Panc1 (cell line): ENCODE data around the gene DUSP23.

Experiments
- POLR2AphosphoS5 ChIP-seq: IDR thresholded peaks from 2 replicates; pipeline ENCODE4 v1.6.1; 2012; ENCODE audit warnings: mild to moderate bottlenecking, low read depth, low read length, moderate library complexity
- REST ChIP-seq, 2 experiments: IDR thresholded peaks; 2 replicates each; pipeline ENCODE4 v1.6.1; 2011 to 2012; ENCODE audit warnings: low read depth in 2 of 2, control low read depth in 1 of 2, low read length in 1 of 2, mild to moderate bottlenecking in 1 of 2, moderate library complexity in 1 of 2; ENCODE audit not compliant: insufficient read depth in 1 of 2
- SIN3A ChIP-seq: IDR thresholded peaks from 2 replicates; pipeline ENCODE4 v1.6.1; 2012; ENCODE audit warnings: low read depth, mild to moderate bottlenecking, low read length, moderate library complexity, borderline replicate concordance; ENCODE audit not compliant: insufficient read depth
- TF ChIP-seq, protein P1 (sequence below): fragments of 450-650 bp; IDR thresholded peaks from 2 replicates; pipeline ENCODE4 v1.5.1; 2017; ENCODE audit warnings: mild to moderate bottlenecking

GRCh38 chr1:159763686-159764085, 17.1 kb upstream of the DUSP23 start:
- TF ChIP-seq, protein P1, sequence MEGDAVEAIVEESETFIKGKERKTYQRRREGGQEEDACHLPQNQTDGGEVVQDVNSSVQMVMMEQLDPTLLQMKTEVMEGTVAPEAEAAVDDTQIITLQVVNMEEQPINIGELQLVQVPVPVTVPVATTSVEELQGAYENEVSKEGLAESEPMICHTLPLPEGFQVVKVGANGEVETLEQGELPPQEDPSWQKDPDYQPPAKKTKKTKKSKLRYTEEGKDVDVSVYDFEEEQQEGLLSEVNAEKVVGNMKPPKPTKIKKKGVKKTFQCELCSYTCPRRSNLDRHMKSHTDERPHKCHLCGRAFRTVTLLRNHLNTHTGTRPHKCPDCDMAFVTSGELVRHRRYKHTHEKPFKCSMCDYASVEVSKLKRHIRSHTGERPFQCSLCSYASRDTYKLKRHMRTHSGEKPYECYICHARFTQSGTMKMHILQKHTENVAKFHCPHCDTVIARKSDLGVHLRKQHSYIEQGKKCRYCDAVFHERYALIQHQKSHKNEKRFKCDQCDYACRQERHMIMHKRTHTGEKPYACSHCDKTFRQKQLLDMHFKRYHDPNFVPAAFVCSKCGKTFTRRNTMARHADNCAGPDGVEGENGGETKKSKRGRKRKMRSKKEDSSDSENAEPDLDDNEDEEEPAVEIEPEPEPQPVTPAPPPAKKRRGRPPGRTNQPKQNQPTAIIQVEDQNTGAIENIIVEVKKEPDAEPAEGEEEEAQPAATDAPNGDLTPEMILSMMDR, result no peak
- TF ChIP-seq REST (IDR thresholded peaks at IDR 0.05; ENCODE audit: insufficient read depth in 1 of 2, low read depth in 2 of 2, low read length in 1 of 2), result no peak
- no peak for TF ChIP-seq SIN3A
- TF ChIP-seq POLR2AphosphoS5, result no peak
